GM12864 (cell line): ENCODE measurements around the gene PSMD1.
"Not testable (repeated sequence)": the region's sequence is repeated elsewhere in the genome, so short reads cannot be mapped to it uniquely, and the experiment has no call there.

Experiments used
- DNase-seq: peaks from one replicate; pipeline ENCODE4 v3.0.0-alpha.2; 2011; ENCODE audit warnings: low read depth
- H3K4me3 ChIP-seq: 2 replicates; pipeline ENCODE4 v1.5.1; 2011; ENCODE audit warnings: mild to moderate bottlenecking, low read depth, low read length, control low read depth
- TF ChIP-seq, protein P1 (sequence below): IDR thresholded peaks from 2 replicates; pipeline ENCODE4 v1.5.1; 2011; ENCODE audit warnings: low read depth, mild to moderate bottlenecking, moderate library complexity, low read length, control low read depth, inconsistent platforms; ENCODE audit errors: missing control alignments

Gene PSMD1

DNA sequence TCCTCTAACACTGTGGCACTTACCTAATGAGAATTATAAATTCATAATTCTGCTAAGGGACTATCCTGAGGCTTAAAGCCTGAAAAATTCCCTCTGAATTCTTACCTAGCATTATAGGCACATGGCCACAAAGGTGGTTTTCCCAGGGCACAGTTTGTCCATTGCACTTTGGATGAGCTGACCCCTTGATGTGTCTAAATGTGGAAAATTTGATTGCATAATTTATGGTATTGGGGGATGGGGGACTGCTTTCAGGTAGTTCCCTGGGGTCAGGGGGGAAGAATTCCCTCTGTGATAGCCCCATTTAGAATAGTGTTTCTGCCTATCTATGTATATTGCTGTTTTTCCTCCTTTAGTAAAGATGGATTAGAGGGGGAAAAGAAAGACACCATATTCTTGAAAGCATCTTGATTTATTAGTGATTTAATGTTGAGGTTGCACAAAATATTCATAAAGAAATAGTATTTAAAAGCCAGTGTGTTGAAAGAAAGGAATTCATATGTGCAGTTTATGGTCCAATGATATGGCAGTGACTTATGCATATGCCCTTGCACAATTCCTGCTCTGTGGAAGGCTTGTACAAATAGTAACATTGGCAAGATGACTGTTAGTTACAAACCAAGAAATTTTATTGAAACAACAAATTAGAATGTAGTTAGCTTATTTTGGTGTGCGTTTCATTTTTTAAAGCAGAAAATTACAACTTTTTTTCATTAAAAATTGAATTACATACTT lies 76.9 kb downstream of the PSMD1 start:
- TF ChIP-seq, protein P1, sequence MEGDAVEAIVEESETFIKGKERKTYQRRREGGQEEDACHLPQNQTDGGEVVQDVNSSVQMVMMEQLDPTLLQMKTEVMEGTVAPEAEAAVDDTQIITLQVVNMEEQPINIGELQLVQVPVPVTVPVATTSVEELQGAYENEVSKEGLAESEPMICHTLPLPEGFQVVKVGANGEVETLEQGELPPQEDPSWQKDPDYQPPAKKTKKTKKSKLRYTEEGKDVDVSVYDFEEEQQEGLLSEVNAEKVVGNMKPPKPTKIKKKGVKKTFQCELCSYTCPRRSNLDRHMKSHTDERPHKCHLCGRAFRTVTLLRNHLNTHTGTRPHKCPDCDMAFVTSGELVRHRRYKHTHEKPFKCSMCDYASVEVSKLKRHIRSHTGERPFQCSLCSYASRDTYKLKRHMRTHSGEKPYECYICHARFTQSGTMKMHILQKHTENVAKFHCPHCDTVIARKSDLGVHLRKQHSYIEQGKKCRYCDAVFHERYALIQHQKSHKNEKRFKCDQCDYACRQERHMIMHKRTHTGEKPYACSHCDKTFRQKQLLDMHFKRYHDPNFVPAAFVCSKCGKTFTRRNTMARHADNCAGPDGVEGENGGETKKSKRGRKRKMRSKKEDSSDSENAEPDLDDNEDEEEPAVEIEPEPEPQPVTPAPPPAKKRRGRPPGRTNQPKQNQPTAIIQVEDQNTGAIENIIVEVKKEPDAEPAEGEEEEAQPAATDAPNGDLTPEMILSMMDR = no peak
- no peak for DNase-seq
- no peak overlapping the region for H3K4me3 ChIP-seq

DNA sequence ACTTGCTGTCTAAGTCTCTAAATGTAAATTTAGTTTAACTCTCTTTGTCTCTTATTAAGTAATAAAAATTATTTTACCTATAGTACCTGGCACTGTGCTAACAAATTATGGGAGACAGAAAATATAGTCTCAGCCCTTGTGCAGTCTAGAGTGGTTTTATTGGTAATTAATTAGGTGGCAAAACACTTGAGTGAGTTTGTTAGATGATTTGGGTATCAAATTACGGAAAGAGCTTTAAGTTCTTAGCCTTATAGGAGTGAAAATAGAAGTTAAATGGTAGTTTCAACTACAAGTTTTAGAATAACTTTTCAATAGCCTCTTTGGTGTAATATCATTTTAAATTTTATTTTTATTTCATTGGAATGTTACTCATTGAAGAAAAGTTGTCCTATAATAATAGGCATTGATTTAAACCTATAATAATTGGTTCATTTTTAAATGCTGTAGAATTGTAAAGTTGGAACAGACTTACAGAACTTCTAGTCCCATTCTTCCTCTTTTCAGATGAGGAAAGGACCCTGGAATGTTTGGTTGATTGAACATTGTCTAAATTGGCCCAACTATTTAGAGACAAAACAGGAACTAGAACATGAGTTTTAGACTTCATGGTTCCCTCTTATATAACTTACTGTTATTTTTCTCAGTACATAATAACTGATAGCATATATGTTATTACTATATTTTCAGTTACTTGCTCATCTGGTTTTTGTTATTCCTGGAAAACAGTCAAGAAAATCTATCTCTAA lies 78.4 kb downstream of the PSMD1 start:
- H3K4me3 ChIP-seq = no peak overlapping the region
- TF ChIP-seq, protein P1 = no peak
- no peak for DNase-seq

DNA sequence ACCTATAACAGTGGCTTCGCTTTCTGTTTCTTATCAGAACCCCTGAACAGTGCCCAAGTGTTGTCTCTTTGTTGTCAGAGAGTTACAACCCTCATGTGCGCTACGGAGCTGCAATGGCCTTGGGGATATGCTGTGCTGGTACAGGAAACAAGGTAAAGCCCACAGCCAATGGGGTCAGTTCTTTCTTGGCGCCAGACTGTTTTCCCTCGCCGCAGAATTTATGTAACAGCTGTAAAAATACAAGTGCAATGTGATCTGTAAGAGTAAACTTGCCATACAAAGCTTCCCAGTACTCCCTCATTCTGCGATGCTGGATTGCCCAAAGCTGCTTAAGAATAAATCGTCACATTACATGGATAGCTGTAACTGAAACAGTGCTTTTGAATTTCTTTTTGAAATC lies 82.0 kb downstream of the PSMD1 start:
- DNase-seq = no peak
- no peak overlapping the region for H3K4me3 ChIP-seq
- TF ChIP-seq, protein P1 = no peak

DNA sequence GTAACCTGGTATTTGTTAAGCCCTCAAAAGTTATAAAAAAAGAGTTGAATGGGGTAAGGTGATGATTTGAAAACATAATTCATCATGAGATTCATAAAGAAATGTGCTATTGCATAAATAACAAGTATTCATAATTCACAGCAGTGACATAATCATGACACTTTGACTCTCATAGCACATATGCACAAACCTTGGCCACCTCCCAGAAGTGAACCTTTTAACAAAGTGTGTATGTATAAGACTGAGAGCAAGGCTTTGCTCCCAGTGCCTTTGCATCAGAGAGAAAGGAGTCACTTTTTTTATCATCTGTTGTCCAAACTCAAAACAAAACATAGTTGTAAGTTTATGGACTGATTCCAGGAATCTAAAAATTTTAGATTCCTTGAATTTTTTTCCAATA lies 83.1 kb downstream of the PSMD1 start:
- no peak overlapping the region for H3K4me3 ChIP-seq
- DNase-seq = no peak
- TF ChIP-seq, protein P1 = no peak

DNA sequence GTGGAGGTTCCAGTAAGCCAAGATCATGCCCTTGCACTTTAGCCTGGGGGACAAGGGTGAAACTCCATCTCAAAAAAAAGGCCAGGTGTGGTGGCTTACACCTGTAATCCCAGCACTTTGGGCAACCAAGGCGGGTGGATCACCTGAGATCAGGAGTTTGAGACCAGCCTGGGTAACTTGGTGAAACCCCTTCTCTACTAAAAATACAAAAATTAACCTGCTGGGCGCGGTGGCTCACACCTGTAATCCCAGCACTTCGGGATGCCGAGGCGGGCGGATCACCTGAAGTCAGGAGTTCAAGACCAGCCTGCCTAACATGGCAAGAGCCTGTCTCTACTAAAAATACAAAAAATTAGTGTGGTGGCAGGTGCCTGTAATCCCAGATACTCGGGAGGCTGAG lies 84.1 kb downstream of the PSMD1 start:
- DNase-seq, H3K4me3 ChIP-seq: not testable (repeated sequence)

DNA sequence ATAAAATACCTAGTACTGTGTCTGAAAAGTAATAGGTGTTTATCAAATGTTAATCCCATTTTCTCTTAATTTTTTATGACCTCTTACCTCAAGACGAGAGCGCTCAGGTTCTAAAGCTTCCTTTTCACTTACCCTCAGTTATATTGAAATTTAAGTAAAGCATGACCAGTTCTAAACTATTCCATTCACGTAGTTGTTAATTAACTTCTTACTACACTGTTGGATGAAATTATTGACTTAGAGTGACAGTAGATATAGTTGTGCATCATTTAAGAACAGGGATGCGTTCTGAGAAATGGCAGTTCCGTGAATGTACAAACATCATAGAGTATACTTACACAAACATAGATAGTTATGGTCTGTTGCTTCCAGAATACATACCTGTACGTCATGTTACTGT lies 88.2 kb downstream of the PSMD1 start:
- H3K4me3 ChIP-seq = no peak overlapping the region
- no peak for DNase-seq
- TF ChIP-seq, protein P1 = no peak

DNA sequence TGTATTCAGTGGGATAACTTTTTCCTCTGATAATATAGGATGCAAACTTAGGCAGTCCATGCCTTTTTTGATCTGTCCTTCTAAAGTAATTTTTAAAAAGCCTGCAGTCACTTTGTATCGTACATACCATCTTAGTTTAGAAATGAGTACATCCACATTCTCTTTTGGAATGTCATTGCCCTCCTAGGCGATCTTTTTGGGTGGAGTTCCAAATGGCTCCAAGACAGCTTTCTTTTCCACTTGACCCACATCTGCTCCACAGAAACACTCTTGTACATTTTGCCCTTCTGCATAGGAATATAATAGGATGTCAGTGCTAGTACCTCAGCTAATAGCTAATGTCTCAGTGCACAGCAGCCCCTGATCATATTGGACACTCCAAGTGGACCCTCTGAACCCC lies 90.0 kb downstream of the PSMD1 start:
- no peak for DNase-seq
- H3K4me3 ChIP-seq = no peak overlapping the region
- TF ChIP-seq, protein P1 = no peak
